ENCODE data around the gene RBM26. TPM values are rescaled to one million over a fixed set of nuclear protein-coding genes. Genes with fewer than 3 reads are reported as not detected.

RBM26 gene
- total RNA-seq, 1 donor from 2014 or later = 42.6 TPM

DNA sequence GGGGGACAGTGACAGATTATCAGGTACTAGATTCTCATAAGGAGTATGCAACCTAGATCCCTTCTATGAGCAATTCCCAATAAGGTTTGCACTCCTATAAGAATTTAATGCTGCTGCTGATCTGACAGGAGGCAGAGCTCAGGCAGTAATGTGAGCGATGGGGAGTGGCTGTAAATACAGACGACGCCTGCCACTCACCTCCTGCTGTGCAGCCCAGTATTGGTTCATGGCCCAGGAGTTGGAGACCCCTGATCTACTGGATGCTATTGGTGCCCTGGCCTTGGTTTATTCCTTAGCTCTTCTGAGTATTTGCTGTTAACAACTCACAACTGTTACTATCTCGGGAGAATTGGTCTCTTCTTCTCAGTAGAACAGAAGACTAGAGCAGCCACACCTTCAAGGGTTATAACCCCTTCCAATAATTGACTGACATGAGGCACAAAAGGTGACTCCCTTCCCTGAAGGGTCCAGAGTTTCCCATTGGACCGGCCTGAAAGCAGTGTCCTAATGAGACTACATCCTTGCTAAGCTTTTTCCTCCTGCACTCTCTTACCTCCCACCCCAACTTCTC, 35.0 kb upstream of the RBM26 start:
- no peak for DNase-seq (ENCODE audit: low read depth)
- Histone ChIP-seq H3K9me3 (ENCODE audit: insufficient read depth, low read depth, low read length) (no peaks in the 10 kb centered on the region), H3K79me2 (ENCODE audit: insufficient read depth, low read length) (no peaks in the 10 kb centered on the region), H3K9ac (ENCODE audit: low read length) (no peak overlapping the region), H2AFZ (ENCODE audit: low read depth, low read length) (no peak overlapping the region), H3K27ac (ENCODE audit: low read depth, low read length) (no peak overlapping the region), H3K4me3 (ENCODE audit: insufficient read depth, low read depth, low read length) (no peak overlapping the region), H3K4me1 (ENCODE audit: insufficient read depth, low read length) (no peaks in the 10 kb centered on the region), H3K36me3 (ENCODE audit: insufficient read depth, low read length) (no peaks in the 10 kb centered on the region), H3K4me2 (ENCODE audit: low read length) (no peak overlapping the region), H4K20me1 (ENCODE audit: insufficient read depth, low read length) (no peaks in the 10 kb centered on the region), H3K27me3 (ENCODE audit: insufficient read depth, low read length) (no peaks in the 10 kb centered on the region)
- Mint-ChIP-seq H3K4me3 (ENCODE audit: unreplicated experiment) (no peak overlapping the region), H3K27me3 (ENCODE audit: low read depth, unreplicated experiment) (no peaks in the 10 kb centered on the region), H3K27ac (ENCODE audit: unreplicated experiment) (no peak overlapping the region), H3K36me3 (ENCODE audit: low read depth, unreplicated experiment) (no peaks in the 10 kb centered on the region), H3K4me1 (ENCODE audit: low read depth, unreplicated experiment) (no peaks in the 10 kb centered on the region), H3K9me3 (ENCODE audit: unreplicated experiment) (no peaks in the 10 kb centered on the region)
- TF ChIP-seq CTCF (IDR thresholded peaks at IDR 0.05; ENCODE audit: insufficient read depth, low read depth, low read length) = no peak
- TF ChIP-seq EZH2 (IDR thresholded peaks at IDR 0.05; ENCODE audit: insufficient read depth, low read length) = no peak
- no peak for FAIRE-seq

DNA sequence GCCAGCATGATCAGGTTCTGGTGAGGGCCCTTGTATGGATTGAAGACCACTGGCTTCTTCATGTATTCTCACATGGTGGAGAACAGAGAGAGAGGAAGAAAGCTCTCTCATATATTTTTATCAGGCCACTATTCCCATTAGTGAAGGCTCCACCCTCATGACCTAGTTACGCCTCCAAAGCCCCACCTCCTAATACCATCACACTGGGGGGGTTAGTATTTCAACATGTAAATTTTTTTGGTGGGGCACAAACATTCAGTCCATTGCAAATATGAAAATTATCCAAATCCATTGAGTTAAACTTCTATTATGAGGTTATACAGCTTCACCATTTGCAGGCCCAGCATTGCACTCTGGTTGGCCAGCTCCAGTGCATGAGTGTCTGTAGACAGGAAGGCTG, 33.2 kb upstream of the RBM26 start:
- H3K27ac ChIP-seq (ENCODE audit: low read depth, low read length) = no peak overlapping the region
- no peak overlapping the region for H3K9ac ChIP-seq (ENCODE audit: low read length)
- peaks cover 12% of the 10 kb centered on the region for H3K4me1 Mint-ChIP-seq (ENCODE audit: low read depth, unreplicated experiment)
- no peaks in the 10 kb centered on the region for H3K27me3 Mint-ChIP-seq (ENCODE audit: low read depth, unreplicated experiment)
- no peak overlapping the region for H3K4me3 Mint-ChIP-seq (ENCODE audit: unreplicated experiment)
- no peaks in the 10 kb centered on the region for H3K27me3 ChIP-seq (ENCODE audit: insufficient read depth, low read length)
- H3K4me3 ChIP-seq (ENCODE audit: insufficient read depth, low read depth, low read length) = no peak overlapping the region
- no peaks in the 10 kb centered on the region for H3K9me3 ChIP-seq (ENCODE audit: insufficient read depth, low read depth, low read length)
- H4K20me1 ChIP-seq (ENCODE audit: insufficient read depth, low read length) = no peaks in the 10 kb centered on the region
- no peaks in the 10 kb centered on the region for H3K36me3 Mint-ChIP-seq (ENCODE audit: low read depth, unreplicated experiment)
- H3K9me3 Mint-ChIP-seq (ENCODE audit: unreplicated experiment) = no peaks in the 10 kb centered on the region
- no peaks in the 10 kb centered on the region for H3K79me2 ChIP-seq (ENCODE audit: insufficient read depth, low read length)
- no peak for TF ChIP-seq EZH2 (IDR thresholded peaks at IDR 0.05; ENCODE audit: insufficient read depth, low read length)
- no peak for TF ChIP-seq CTCF (IDR thresholded peaks at IDR 0.05; ENCODE audit: insufficient read depth, low read depth, low read length)
- no peak overlapping the region for H2AFZ ChIP-seq (ENCODE audit: low read depth, low read length)
- FAIRE-seq (no peak), DNase-seq (ENCODE audit: low read depth) (no peak)
- no peak overlapping the region for H3K27ac Mint-ChIP-seq (ENCODE audit: unreplicated experiment)
- H3K4me1 ChIP-seq (ENCODE audit: insufficient read depth, low read length) = no peaks in the 10 kb centered on the region
- H3K36me3 ChIP-seq (ENCODE audit: insufficient read depth, low read length) = no peaks in the 10 kb centered on the region
- no peak overlapping the region for H3K4me2 ChIP-seq (ENCODE audit: low read length)

DNA sequence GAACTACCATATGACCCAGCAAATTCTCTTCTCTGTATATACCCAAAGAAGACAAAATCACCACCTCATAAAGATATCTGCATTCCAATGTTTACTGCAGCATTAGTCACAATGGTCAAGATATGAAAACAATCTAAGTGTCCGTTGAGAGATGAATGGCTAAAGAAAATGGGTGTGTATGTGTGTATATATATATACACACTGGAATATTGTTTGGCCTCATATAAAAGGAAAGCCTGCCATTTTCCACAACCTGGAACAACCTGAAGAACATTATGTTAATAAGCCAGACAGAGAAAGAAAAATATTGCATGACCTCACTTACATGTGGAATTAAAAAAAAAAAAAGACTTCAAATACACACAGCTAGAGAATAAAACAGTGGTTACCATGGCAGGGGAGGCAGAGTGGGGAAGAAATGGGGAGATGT, 29.5 kb upstream of the RBM26 start:
- Histone ChIP-seq H3K27ac (ENCODE audit: low read depth, low read length) (peak overlapping the region; percentile 52), H3K4me2 (ENCODE audit: low read length) (peak overlapping the region; percentile 34)

More for the DNA sequence above, 29.5 kb upstream of the RBM26 start:
- Histone ChIP-seq H3K27me3 (ENCODE audit: insufficient read depth, low read length) (no peaks in the 10 kb centered on the region), H2AFZ (ENCODE audit: low read depth, low read length) (no peak overlapping the region), H4K20me1 (ENCODE audit: insufficient read depth, low read length) (no peaks in the 10 kb centered on the region), H3K36me3 (ENCODE audit: insufficient read depth, low read length) (no peaks in the 10 kb centered on the region), H3K4me3 (ENCODE audit: insufficient read depth, low read depth, low read length) (no peak overlapping the region), H3K79me2 (ENCODE audit: insufficient read depth, low read length) (no peaks in the 10 kb centered on the region), H3K4me1 (ENCODE audit: insufficient read depth, low read length) (no peaks in the 10 kb centered on the region), H3K9ac (ENCODE audit: low read length) (no peak overlapping the region), H3K9me3 (ENCODE audit: insufficient read depth, low read depth, low read length) (no peaks in the 10 kb centered on the region)
- H3K4me1 Mint-ChIP-seq (ENCODE audit: low read depth, unreplicated experiment) = peaks cover 12% of the 10 kb centered on the region
- H3K36me3 Mint-ChIP-seq (ENCODE audit: low read depth, unreplicated experiment) = no peaks in the 10 kb centered on the region
- H3K9me3 Mint-ChIP-seq (ENCODE audit: unreplicated experiment) = no peaks in the 10 kb centered on the region
- no peak for TF ChIP-seq CTCF (IDR thresholded peaks at IDR 0.05; ENCODE audit: insufficient read depth, low read depth, low read length)
- no peak for TF ChIP-seq EZH2 (IDR thresholded peaks at IDR 0.05; ENCODE audit: insufficient read depth, low read length)
- DNase-seq (ENCODE audit: low read depth) (peak; percentile 79), FAIRE-seq (peak; percentile 67)
- no peaks in the 10 kb centered on the region for H3K27me3 Mint-ChIP-seq (ENCODE audit: low read depth, unreplicated experiment)
- no peak overlapping the region for H3K4me3 Mint-ChIP-seq (ENCODE audit: unreplicated experiment)
- peak overlapping the region; percentile 60 for H3K27ac Mint-ChIP-seq (ENCODE audit: unreplicated experiment)

Data from astrocyte (in vitro differentiated cells and primary cell).